ENCODE measurements around the gene CAMTA2.

CAMTA2 gene

GRCh38 chr17:4967539-4968485, 19.7 kb downstream of the CAMTA2 start, which contains the start of gene SPAG7:
Gene SPAG7 (minus strand): TSS chr17:4967817. CDS start chr17:4967804, 13 bp downstream.
- peak; percentile 94 for DNase-seq

- DNase-seq = peak; percentile 94
Observed at GRCh38 chr17:4966844-4967538, 20.5 kb downstream of the CAMTA2 start.

GRCh38 chr17:4965311-4965986, 22.0 kb downstream of the CAMTA2 start:
- no peak for DNase-seq

GRCh38 chr17:4960279-4960922, 27.1 kb downstream of the CAMTA2 start:
- no peak for DNase-seq

GRCh38 chr17:4959261-4959965, 28.1 kb downstream of the CAMTA2 start:
- no peak for DNase-seq

GRCh38 chr17:4958102-4958501, 29.4 kb downstream of the CAMTA2 start:
- no peak for DNase-seq

- DNase-seq = peak; percentile 52
Observed at GRCh38 chr17:4956493-4957061, 30.9 kb downstream of the CAMTA2 start.

GRCh38 chr17:4955091-4955490, 32.4 kb downstream of the CAMTA2 start:
- no peak for DNase-seq

- DNase-seq = no peak
Observed at GRCh38 chr17:4953451-4953961, 34.0 kb downstream of the CAMTA2 start.

- DNase-seq = no peak
Observed at GRCh38 chr17:4951486-4951885, 36.0 kb downstream of the CAMTA2 start.

GRCh38 chr17:4950746-4951204, 36.7 kb downstream of the CAMTA2 start, which contains the start of gene ENO3:
Gene ENO3 (plus strand): TSS chr17:4951119. CDS start chr17:4951830, 711 bp downstream.
- no peak for DNase-seq

GRCh38 chr17:4950075-4950745, 37.3 kb downstream of the CAMTA2 start:
- peak; percentile 42 for DNase-seq

GRCh38 chr17:4949321-4950074, 38.0 kb downstream of the CAMTA2 start:
- peak; percentile 79 for DNase-seq

GRCh38 chr17:4948931-4949320, 38.5 kb downstream of the CAMTA2 start:
- peak; percentile 81 for DNase-seq

GRCh38 chr17:4948166-4948930, 39.1 kb downstream of the CAMTA2 start, which contains the start of gene PFN1:
Gene PFN1 (minus strand): TSS chr17:4948530. CDS start chr17:4948394, 136 bp downstream.
- peak; percentile 92 for DNase-seq

- peak; percentile 73 for DNase-seq
Observed at GRCh38 chr17:4947411-4948165, 39.9 kb downstream of the CAMTA2 start.

GRCh38 chr17:4947010-4947410, 40.5 kb downstream of the CAMTA2 start:
- DNase-seq = no peak

- no peak for DNase-seq
Observed at GRCh38 chr17:4946312-4946976, 41.0 kb downstream of the CAMTA2 start.
